MV-4-11 (cell line): ENCODE data around the gene USP24.

Source experiments
- DNase-seq: peaks from one replicate; lab custom pipeline; 2025; lab: John Stamatoyannopoulos, UW

Gene USP24, protein sequence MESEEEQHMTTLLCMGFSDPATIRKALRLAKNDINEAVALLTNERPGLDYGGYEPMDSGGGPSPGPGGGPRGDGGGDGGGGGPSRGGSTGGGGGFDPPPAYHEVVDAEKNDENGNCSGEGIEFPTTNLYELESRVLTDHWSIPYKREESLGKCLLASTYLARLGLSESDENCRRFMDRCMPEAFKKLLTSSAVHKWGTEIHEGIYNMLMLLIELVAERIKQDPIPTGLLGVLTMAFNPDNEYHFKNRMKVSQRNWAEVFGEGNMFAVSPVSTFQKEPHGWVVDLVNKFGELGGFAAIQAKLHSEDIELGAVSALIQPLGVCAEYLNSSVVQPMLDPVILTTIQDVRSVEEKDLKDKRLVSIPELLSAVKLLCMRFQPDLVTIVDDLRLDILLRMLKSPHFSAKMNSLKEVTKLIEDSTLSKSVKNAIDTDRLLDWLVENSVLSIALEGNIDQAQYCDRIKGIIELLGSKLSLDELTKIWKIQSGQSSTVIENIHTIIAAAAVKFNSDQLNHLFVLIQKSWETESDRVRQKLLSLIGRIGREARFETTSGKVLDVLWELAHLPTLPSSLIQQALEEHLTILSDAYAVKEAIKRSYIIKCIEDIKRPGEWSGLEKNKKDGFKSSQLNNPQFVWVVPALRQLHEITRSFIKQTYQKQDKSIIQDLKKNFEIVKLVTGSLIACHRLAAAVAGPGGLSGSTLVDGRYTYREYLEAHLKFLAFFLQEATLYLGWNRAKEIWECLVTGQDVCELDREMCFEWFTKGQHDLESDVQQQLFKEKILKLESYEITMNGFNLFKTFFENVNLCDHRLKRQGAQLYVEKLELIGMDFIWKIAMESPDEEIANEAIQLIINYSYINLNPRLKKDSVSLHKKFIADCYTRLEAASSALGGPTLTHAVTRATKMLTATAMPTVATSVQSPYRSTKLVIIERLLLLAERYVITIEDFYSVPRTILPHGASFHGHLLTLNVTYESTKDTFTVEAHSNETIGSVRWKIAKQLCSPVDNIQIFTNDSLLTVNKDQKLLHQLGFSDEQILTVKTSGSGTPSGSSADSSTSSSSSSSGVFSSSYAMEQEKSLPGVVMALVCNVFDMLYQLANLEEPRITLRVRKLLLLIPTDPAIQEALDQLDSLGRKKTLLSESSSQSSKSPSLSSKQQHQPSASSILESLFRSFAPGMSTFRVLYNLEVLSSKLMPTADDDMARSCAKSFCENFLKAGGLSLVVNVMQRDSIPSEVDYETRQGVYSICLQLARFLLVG (N-terminal part only)

DNA sequence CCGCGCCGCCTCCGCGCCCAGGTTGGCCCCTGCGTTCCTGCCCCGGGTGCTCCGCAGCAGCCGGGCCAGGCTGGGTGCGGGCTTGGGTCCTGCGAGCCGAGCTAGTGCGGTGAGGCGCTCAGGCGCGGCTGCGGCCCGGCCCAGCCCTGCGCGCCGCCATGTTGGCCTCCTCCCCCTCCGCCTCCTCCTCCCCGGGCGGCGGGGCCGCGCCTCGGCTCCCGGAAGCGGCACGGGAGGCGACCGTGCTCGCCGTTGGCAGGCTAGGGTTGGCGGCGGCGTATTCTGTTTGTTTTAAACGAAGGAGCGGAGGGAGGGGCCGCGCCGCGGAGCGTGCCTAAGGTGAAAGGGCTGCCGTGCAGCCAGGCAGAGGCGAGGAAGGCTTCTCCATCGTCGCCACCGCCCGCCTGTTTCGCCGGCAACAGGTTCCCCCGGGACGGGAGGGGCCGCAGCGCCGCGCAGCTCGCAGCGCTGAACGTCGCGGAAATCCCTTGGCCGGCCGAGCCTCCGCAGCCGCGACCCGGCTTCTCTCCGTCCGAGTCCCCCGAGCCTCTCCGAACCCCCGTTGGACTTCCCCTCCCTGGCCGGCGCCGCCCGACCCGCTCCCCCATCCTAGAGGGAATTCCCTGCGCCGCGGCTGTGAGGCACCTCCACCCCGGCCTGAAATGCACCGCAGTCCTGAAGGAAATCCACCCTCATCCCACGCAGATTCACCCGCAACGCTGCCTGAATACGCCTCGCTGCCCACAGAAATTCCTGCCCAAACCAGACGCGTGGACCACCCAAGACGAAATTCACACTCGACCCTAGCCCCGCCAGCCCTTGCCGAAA is at the start of gene USP24:
USP24 (minus strand) TSS at position 171 of the 828 bp plus-strand sequence. CDS start 251 bp downstream, outside the sequence.
- DNase-seq, result peak; percentile 30

GRCh38 chr1:55262822-55263221 is 47.7 kb upstream of the USP24 start:
- no peak for DNase-seq

- peak; percentile 65 for DNase-seq
Measured at GRCh38 chr1:55259911-55260609, 44.9 kb upstream of the USP24 start.

DNA sequence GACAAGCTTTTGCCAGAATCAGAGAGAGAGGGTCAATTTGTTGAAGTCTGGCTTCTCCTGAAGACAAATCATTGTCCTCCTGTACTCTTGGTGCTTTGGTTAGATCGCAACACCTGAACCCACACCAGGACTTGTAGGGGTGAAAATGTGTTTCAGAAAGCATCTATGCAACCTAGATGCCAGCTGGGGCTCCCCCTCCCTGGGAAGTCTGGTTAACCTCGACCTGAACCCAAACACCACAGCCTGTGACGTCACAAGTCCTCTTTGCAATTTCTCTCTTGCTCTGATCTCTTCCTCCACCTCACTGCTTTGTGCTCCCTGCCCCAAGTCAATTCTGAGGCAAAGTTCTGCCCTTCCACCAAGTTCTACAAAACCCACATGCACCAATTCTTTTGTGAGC is 42.8 kb upstream of the USP24 start:
- DNase-seq, result peak; percentile 62

- DNase-seq, result no peak
Measured at GRCh38 chr1:55255901-55256300, 40.7 kb upstream of the USP24 start.

- DNase-seq, result no peak
Measured at GRCh38 chr1:55252942-55253589, 37.9 kb upstream of the USP24 start.

- DNase-seq, result no peak
Measured at GRCh38 chr1:55250399-55251075, 35.4 kb upstream of the USP24 start.

- DNase-seq, result no peak
Measured at GRCh38 chr1:55249646-55250398, 34.7 kb upstream of the USP24 start.

DNA sequence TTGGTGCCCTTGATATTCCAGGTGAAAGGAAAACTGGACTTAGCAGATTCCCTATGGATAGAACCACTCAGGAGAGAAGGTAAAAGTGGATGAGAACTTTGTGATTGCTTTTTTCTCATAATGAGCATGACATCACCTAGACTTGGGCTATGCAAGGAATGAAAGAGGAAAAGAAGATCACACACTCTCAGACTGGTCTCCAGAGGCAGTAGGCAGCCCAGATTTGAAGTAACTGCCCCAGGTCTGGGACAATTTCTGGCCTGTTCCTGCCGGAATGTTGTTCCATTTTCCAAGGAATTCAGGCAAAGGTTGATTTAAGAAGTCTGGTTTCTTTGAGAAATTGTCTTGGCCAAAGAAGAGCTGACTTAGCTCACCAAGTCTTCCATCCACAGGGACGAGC is 31.7 kb upstream of the USP24 start:
- DNase-seq, result no peak

DNA sequence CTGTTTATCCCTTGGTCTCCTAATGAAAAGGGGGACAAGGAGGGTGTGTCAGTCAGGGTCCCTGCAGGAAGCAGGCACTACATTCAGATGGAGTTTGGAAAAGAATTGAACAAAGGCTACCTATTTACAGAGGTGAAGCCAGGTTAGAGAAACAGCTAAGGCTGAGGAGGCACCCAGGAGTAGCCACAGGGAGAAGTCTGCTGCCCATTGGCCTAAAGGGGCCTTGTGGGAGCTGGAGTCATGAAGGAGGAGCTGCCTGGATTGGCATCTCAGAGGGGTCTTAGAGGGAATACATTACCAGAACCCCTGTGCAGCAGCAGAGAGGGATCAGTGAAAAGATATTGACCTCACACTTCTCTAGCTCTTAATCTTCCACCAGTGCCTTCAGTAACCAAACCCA is 31.2 kb upstream of the USP24 start:
- DNase-seq, result no peak

DNA sequence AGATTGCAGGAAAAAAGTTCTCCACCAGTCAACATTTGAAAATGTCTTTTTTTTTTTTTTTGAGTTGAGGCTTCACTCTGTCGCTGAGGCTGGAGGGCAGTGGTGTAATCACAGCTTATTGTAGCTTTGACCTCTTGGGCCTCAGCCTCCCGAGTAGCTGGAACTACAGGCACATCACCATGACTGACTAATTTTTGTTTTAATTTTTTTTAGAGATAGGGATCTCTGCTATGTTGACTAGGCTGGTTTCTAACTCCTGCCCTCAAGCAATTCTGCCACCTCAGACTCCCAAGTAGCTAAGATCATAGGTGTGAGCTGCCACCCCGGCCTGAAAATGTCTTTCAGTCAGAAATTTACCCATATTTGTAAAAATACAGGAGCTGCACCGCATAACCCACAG is 30.6 kb upstream of the USP24 start:
- DNase-seq, result peak; percentile 23

GRCh38 chr1:55244476-55245099 is 29.4 kb upstream of the USP24 start:
- DNase-seq, result peak; percentile 94

- DNase-seq, result no peak
Measured at GRCh38 chr1:55243655-55244054, 28.5 kb upstream of the USP24 start.

GRCh38 chr1:55239548-55239947 is 24.4 kb upstream of the USP24 start:
- no peak for DNase-seq

DNA sequence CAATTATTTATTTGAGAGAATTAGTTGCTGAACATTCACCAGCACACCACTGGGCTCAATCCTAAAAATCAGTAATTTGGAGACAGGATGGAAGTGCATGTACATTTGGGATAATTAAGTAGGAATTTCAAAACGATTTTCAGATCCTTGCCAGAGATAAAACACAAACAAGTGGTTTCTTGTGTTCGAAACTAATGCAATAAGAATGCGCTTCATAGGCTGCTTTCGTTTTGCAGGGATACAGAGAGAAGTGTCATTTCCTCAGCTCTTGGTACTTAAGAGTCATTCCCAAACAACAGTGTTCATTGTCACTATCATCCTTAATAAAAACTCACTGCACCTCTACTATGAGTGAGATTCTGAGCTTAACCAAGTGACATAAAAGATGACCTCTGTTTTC is 20.6 kb upstream of the USP24 start:
- peak; percentile 31 for DNase-seq

- peak; percentile 21 for DNase-seq
Measured at GRCh38 chr1:55234016-55234415, 18.9 kb upstream of the USP24 start.

GRCh38 chr1:55233145-55233777 is 18.1 kb upstream of the USP24 start:
- DNase-seq, result no peak
